Sigmoid colon (tissue), 7 donors: ENCODE data around the gene STON2. TPM values are rescaled to one million over a fixed set of nuclear protein-coding genes. Genes with fewer than 3 reads are reported as not detected.

Source experiments
- DNase-seq: peaks from one replicate; pipeline ENCODE4 v3.0.0-alpha.2; 2019
- H3K27ac ChIP-seq, 4 donors: fragments of 200-600 bp; sonication (generic); one replicate each; pipeline ENCODE4 v1.5.1; 2016 to 2019; ENCODE audit warnings: mild to moderate bottlenecking in 1 of 4
- H3K27me3 ChIP-seq, 3 donors: fragments of 200-600 bp; sonication (generic); one replicate each; pipeline ENCODE4 v1.5.1; 2019; ENCODE audit warnings: mild to moderate bottlenecking in 1 of 3
- H3K36me3 ChIP-seq, 4 donors: fragments of 200-600 bp; sonication (generic); one replicate each; pipeline ENCODE4 v1.5.1; 2016 to 2019
- H3K4me1 ChIP-seq, 4 donors: fragments of 200-600 bp; sonication (generic); one replicate each; pipeline ENCODE4 v1.5.1; 2017 to 2019
- H3K4me3 ChIP-seq, 4 donors: fragments of 200-600 bp; sonication (generic); one replicate each; pipeline ENCODE4 v1.5.1; 2017 to 2019; ENCODE audit warnings: mild to moderate bottlenecking in 2 of 4, moderate library complexity in 1 of 4
- H3K9me3 ChIP-seq, 4 donors: fragments of 200-600 bp in 3 of 4; sonication (generic) in 3 of 4; one replicate each; pipeline versions ENCODE4 v1.5.1 to v1.6.1; 2013 to 2019
- CTCF ChIP-seq, 4 experiments: fragments of 450-650 bp in 3 of 4; fragments of 200-600 bp in 1 of 4; IDR thresholded peaks; one replicate each; pipeline ENCODE4 v1.5.1; 2016 to 2019; ENCODE audit warnings: antibody characterized with exemption in 4 of 4, mild to moderate bottlenecking in 3 of 4, moderate library complexity in 2 of 4
- EP300 ChIP-seq, 4 donors: sonication (generic); formaldehyde crosslinking; IDR thresholded peaks; one replicate each; pipeline ENCODE4 v1.6.1; 2017; ENCODE audit warnings: antibody characterized with exemption in 4 of 4
- POLR2A ChIP-seq, 2 donors: fragments of 450-650 bp; IDR thresholded peaks; one replicate each; pipeline ENCODE4 v1.6.1; 2016; ENCODE audit warnings: antibody characterized with exemption in 2 of 2, mild to moderate bottlenecking in 2 of 2, moderate library complexity in 2 of 2
- POLR2AphosphoS5 ChIP-seq, 4 donors: sonication (generic); formaldehyde crosslinking; IDR thresholded peaks; one replicate each; pipeline ENCODE4 v1.6.1; 2017; ENCODE audit warnings: antibody characterized with exemption in 4 of 4
- WGBS, 2 donors: extraction: QIAGEN DNeasy Blood & Tissue Kit; methylation state at CpG; one replicate each; pipeline ENCODE4 v1.1.7; 2013; 5-methylcytosine and 5-hydroxymethylcytosine counted together
- intact Hi-C: fragments of 100-400 bp; cut with DNase I; formaldehyde crosslinking; loops from one replicate; pipeline ENCODE4 v1.15.1; 2023
- polyA plus RNA-seq, 3 donors: library from polyadenylated mRNA; stranded (reverse); fragments of 200-250 nt; gene quantifications; one replicate each; pipeline ENCODE4 v1.2.3, GENCODE V29; 2013
- total RNA-seq, 4 donors: library from RNA; depleted of rRNA; stranded (reverse); fragments of >200 nt; gene quantifications; one replicate each; pipeline ENCODE4 v1.1.0, GENCODE V29; 2016
- donor health status: healthy with polysubstance abuse.
- donor health status: Bipolar disorder and iron deficiency.
- donor health status: healthy.

The STON2 gene
- total and polyA plus RNA-seq, 7 donors: 2.9 to 15.6 (median 12.2) TPM

DNA sequence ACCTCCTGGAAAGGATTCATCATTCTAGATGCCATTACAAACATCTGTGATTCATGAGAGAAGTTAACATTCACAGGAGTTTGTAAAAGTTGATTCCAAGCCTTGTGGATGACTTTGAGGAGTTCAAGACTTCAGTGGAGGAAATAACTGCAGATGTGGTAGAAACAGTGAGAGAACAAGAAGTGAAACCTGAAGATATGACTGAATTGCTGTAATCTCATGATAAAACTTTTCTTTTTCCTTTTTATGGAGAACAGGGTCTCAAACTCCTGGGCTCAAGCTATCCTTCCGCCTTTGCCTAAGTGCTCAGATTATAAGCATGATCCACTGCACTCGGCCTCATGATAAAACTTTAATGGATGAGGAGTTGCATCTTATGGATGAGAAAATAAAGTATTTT is 114.9 kb downstream of the STON2 start:
- no peaks in the 10 kb centered on the region for H3K36me3 ChIP-seq
- 93 to 94% methylated on average over 2 of the region's 2 CpGs for WGBS, 2 donors
- H3K27ac ChIP-seq: no peak overlapping the region

GRCh38 chr14:81281332-81281731 is 118.8 kb downstream of the STON2 start:
- TF ChIP-seq POLR2AphosphoS5 (IDR thresholded peaks at IDR 0.05): no peak
- H3K36me3 ChIP-seq: no peaks in the 10 kb centered on the region
- DNase-seq: no peak
- intact Hi-C loops: no loop called here
- H3K4me3 ChIP-seq: no peak overlapping the region
- no peaks in the 10 kb centered on the region for H3K27me3 ChIP-seq
- no peak overlapping the region for H3K27ac ChIP-seq
- no peaks in the 10 kb centered on the region for H3K9me3 ChIP-seq
- no peaks in the 10 kb centered on the region for H3K4me1 ChIP-seq
- 88 to 95% methylated on average over 1 of the region's 1 CpG for WGBS, 2 donors

More for the DNA sequence above, 114.9 kb downstream of the STON2 start:
- intact Hi-C loops: no loop called here
- Histone ChIP-seq H3K9me3 (no peaks in the 10 kb centered on the region), H3K4me1 (no peaks in the 10 kb centered on the region), H3K4me3 (no peak overlapping the region), H3K27me3 (no peaks in the 10 kb centered on the region)
- no peak for DNase-seq
- TF ChIP-seq CTCF (IDR thresholded peaks at IDR 0.05): no peak
- no peak for TF ChIP-seq EP300 (IDR thresholded peaks at IDR 0.05)

GRCh38 chr14:81280136-81280791 is 119.9 kb downstream of the STON2 start:
- H3K4me3 ChIP-seq: no peak overlapping the region
- TF ChIP-seq POLR2AphosphoS5 (IDR thresholded peaks at IDR 0.05) (no peak), CTCF (IDR thresholded peaks at IDR 0.05) (no peak), POLR2A (IDR thresholded peaks at IDR 0.05) (no peak), EP300 (IDR thresholded peaks at IDR 0.05) (no peak)
- H3K27ac ChIP-seq: no peak overlapping the region
- no peaks in the 10 kb centered on the region for H3K36me3 ChIP-seq
- no peaks in the 10 kb centered on the region for H3K9me3 ChIP-seq
- no peaks in the 10 kb centered on the region for H3K4me1 ChIP-seq
- WGBS, 2 donors: 94 to 95% methylated on average over 9 of the region's 9 CpGs
- intact Hi-C loops: no loop called here
- no peak for DNase-seq
- H3K27me3 ChIP-seq: no peaks in the 10 kb centered on the region

GRCh38 chr14:81277096-81277495 is 123.0 kb downstream of the STON2 start:
- H3K27ac ChIP-seq: no peak overlapping the region
- H3K4me3 ChIP-seq: no peak overlapping the region
- intact Hi-C loops: loop anchor here (5.0 kb wide), 1 partner anchor 165 kb away; no protein-coding TSS in a partner anchor
- TF ChIP-seq EP300 (IDR thresholded peaks at IDR 0.05): no peak
- no peak for TF ChIP-seq POLR2A (IDR thresholded peaks at IDR 0.05)
- no peak for TF ChIP-seq CTCF (IDR thresholded peaks at IDR 0.05)
- TF ChIP-seq POLR2AphosphoS5 (IDR thresholded peaks at IDR 0.05): no peak
- no peaks in the 10 kb centered on the region for H3K9me3 ChIP-seq
- H3K4me1 ChIP-seq: no peaks in the 10 kb centered on the region
- WGBS, 2 donors: 92 to 96% methylated on average over 12 of the region's 12 CpGs
- no peaks in the 10 kb centered on the region for H3K27me3 ChIP-seq
- H3K36me3 ChIP-seq: no peaks in the 10 kb centered on the region
- DNase-seq: no peak

GRCh38 chr14:81276073-81277069 is 123.8 kb downstream of the STON2 start:
- H3K27ac ChIP-seq: no peak overlapping the region
- no peaks in the 10 kb centered on the region for H3K36me3 ChIP-seq
- H3K27me3 ChIP-seq: no peaks in the 10 kb centered on the region
- no peak for DNase-seq
- WGBS, 2 donors: 67 to 75% methylated on average over 11 of the region's 11 CpGs
- H3K4me3 ChIP-seq: no peak overlapping the region
- H3K9me3 ChIP-seq: no peaks in the 10 kb centered on the region
- intact Hi-C loops: loop anchor here (5.0 kb wide), 1 partner anchor 166 kb away; no protein-coding TSS in a partner anchor
- no peaks in the 10 kb centered on the region for H3K4me1 ChIP-seq
- TF ChIP-seq EP300 (IDR thresholded peaks at IDR 0.05) (no peak), POLR2A (IDR thresholded peaks at IDR 0.05) (no peak), CTCF (IDR thresholded peaks at IDR 0.05) (no peak), POLR2AphosphoS5 (IDR thresholded peaks at IDR 0.05) (no peak)
